Ureter (tissue), 1 donor: Measurements from ENCODE around the gene FAM78B. TPM values are rescaled to one million over a fixed set of nuclear protein-coding genes. Genes with fewer than 3 reads are reported as not detected.

ENCODE experiments used
- DNase-seq: peaks from one replicate; pipeline ENCODE4 v3.0.0-alpha.2; 2020; ENCODE audit warnings: low spot score
- total RNA-seq: library from RNA; stranded (reverse); gene quantifications from one replicate; pipeline ENCODE4 v1.2.4, GENCODE V29; 2023
- donor health status: DM: yes; HTN: yes; CAD: no.

FAM78B gene
- total RNA-seq, 1 donor from 2014 or later = 3.6 TPM

DNA sequence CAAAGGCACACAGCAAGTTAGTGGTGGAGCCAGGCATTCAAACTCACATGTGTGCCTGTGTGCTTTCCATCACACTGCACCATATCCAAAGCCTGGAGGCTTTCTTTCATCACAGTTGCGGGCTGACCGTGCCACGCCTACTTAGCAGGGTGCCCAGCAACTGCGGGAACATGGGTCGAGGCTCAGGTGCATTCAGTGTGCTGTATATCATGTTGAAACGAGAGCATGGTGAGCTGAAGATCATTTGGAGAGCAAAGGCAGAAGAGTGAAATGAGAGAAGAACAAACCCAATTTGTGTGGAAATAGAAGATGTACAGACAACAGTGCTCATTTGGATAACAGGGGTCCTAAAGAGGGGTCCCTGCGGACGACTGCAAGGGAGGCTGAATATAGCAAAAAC lies 46.5 kb downstream of the FAM78B start:
- DNase-seq = no peak

DNA sequence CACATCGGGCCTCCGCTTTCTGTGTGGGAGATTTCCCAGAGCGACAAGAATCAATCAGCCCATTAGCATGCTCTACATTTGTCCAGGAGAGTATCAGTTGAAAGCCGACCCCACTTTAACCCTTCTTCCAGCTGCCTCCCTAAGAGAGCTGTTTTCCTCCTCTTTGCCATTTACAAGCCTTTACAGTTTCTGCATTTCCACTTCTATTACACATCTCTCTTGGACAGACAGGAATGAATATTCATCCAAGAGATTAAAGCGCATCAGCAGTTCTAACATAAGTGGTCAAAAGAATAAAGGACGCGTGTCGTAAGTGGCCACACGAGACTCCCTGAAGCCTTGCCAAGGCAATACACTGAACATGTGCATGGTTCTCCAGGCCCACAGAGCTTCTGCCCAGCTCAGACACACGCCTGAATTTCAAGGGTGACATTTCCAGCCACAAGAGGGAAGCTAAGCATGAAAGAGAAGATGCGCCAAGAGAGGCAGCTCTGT lies 47.3 kb downstream of the FAM78B start:
- DNase-seq = no peak

DNA sequence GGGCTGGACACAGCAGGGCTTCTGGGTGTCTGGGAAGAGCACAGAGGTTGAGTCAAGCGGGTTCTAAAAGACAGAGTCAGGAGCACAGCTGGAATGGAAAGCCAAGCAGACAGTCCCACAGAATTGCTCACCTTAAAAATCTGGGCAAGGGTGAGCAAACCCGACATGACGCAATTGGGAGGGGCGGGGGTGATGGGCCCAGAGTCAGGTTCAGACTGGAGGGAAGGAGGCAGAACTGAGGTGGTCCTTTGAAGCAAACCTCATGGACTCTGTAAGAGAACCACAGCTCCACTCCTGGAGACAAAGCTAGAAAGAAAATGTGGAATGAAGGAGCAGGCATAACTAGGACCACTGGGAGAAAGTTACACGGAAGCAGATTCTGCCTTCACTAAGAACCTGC lies 49.0 kb downstream of the FAM78B start:
- DNase-seq = no peak

DNA sequence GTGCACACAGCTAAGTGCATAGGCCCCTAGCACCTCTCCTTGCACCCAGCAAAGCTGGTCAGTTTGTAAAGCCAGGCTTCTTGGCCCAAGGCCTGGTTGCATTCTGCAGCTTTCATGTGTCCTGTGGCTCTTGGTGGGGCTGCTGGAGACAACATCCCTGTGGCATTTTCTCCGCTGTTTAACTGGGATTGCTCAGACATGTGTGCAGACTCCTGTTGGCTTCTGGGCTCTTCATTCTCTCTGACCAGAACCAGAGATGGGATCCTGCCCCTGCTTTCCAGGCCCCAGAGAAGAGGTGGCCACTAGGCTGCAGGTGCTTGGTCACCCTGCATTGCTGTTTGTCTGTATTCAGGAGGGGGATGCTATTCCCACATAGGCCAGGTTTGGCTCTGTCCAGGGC lies 50.8 kb downstream of the FAM78B start:
- DNase-seq = no peak

DNA sequence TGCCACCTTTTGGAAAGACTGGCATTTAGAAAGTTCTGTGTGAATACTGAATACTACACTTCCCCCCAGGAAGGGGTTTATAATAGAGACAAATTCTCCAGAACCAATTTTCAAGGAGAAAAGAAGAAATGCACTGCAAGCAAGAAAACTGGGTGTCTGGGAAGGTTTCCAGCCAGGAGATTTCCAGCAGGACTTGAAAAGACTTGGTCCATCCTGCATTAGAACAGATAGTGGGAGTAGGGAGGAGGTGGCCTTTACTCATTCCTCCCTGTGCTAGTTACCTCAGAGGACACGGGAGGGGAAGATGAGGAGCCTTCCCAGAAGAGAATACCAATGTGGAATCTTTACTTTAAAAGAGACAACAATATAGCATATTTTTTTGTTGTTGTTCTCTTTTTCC lies 52.4 kb downstream of the FAM78B start:
- DNase-seq = no peak

DNA sequence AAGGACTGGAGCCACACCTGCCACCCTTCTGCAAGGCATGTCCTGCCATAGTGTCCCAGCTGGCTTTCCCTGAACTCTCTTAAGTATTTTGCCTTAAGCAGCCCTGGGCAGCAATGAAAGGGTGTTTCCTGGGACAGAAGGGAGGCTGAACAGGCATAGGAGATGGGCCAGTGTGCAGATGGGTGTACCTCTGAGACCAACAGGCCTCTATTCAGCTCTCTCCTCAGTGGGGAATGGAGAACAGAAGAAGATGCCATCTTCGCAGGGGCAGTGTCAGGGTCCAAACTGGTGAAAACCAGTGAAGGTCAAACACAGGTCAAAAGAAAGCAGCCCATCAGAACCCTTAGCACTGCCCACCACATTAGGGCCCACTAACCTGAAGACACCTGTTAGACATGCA lies 53.2 kb downstream of the FAM78B start:
- no peak for DNase-seq

DNA sequence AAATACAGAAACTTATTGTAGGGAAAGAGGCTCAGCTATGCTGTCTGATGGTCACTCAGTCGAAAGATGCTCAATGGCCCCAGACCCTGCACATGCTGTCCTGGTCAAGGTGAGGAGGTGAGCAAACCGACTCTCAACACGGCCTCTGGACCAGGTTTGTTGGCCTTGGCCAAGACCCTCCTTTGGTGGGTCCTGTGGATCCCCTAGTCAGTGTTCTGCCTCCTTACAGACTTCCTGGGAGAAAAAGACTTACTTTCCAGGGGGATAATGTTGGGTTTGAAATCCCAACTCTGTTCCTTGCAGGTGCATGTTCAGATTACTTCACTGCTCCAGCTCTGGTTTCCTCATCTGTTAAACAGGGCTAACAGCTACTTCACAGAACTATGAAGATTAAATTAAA lies 53.8 kb downstream of the FAM78B start:
- DNase-seq = no peak

DNA sequence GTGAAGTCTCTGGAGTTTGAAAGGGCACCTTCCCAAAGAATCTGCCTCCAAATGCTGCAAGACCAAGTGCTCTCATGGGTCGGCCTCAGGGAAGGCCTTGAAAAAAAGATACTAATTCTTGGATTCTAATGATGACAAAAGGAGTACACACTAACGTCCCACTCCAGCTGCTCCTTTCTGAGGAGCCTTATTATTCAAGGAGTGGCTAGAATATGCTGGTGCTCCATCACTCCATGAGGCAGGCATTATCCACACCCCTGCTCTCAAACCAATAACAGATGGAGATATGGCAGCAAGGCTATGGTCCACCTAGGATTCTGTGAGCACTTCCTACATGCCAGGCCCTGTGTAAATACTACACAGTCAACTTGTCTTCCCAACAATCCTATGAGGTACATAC lies 54.4 kb downstream of the FAM78B start:
- DNase-seq = no peak

DNA sequence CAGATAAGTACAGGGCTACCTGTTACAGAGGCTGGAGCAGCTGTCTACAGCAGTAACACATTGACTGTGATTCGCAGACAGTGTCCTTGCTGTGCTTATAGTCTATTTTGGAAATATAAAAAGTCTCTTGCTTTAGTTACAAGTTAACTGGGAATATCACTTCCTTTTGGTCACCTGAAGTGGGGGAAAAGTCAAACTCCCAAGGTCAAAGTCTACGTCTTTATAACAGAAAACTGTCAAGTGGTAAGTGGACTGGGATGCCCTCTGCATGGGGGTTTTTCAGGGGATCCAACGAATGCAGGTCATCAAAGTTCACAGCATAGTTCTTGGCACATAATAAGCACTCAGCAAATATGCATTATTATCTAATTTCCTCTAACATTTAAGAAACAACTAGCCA lies 55.4 kb downstream of the FAM78B start:
- DNase-seq = no peak

DNA sequence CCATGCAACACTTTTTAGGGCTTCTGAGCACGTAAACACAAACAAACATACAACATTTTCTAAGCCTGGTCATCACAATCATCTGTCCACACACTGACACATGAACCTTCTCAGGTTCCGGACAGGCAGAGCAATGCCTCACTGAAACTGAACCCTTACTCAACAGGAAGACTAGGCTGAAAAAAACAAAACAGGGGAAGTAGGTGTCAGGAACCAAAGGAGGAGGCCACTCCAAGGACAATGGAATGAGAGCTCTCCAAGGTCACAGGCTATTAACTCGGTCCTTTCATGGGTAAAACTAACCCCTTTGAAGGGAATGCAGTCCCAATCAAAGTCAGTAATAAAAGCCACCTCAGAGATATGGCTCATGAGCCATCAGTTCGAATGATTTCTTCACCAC lies 76.6 kb downstream of the FAM78B start:
- DNase-seq = no peak

DNA sequence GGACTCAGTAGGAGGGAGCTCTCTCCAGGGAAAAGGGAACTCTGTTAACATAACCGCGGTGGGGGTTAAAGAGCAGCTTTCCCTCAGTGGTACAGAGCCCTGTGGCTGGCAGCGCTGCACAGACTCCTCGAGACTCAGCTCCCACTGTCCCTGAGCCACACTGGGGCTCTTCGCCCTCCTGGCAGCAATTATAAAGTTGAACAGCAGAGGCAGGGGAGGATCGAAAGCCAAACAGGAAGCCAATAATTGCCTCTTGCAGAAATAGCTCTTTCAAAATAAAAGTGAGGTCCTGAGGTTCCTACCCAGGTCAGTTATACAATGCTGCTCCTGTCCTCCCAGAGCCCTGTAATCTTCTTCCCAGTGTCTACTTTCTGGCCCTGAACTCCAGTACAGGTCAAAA lies 77.0 kb downstream of the FAM78B start:
- DNase-seq = no peak

DNA sequence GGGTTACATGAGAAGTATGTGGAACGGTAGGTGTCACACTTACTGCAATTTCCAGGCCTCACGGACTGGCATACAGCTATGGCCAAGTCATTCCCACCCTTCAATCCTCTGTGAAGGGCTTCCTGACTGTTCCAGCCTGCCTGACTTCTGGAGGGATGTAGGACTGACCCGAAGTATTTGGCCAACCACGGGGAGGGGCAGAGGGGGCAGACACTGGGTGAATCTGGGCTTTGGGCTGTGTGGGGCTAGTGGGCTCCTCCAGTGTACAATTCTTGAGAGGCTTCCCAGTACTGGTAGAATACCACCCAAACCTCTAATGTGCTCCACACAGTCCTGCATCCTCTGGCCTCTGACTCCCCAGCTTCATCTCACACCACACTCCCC lies 78.2 kb downstream of the FAM78B start:
- no peak for DNase-seq

DNA sequence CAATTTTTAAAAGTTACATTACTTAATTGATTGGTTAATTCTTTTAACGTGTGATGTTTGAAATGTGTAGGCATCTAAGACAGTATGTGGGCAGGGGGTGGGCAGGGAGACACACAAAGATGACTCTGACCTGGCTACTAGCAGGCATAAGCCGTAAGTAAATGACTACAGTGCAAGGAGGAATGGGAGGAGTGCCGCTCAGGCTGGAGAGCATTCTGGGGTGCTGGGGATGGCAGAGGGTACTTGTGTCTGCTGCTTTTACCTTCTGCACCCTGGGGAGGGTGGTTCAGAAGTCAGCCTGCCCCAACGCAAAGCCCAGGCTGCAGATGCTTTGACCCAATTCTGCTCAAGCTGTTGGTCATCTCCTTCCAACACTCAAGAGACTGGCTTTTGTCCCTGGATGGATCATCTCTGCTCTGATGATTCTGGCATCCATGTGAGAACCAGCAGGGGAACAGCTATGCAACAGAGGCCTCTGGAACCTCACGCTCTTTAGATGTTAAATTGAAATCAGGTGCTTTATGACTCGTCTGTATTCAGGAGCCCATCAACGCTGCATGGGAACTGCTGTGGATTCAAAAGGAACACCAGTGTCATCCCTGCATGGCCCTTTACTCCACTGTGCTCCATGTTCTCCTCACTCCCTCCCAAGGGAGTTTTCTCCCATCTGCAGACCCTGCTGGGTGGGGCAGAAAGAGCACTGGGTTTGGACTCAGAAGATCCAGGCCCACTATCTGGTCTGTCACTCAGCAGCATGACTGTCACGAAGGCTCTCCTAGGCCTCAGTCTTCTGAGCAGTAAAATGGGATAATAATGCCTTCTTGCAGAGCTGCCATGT lies 78.8 kb downstream of the FAM78B start:
- no peak for DNase-seq

DNA sequence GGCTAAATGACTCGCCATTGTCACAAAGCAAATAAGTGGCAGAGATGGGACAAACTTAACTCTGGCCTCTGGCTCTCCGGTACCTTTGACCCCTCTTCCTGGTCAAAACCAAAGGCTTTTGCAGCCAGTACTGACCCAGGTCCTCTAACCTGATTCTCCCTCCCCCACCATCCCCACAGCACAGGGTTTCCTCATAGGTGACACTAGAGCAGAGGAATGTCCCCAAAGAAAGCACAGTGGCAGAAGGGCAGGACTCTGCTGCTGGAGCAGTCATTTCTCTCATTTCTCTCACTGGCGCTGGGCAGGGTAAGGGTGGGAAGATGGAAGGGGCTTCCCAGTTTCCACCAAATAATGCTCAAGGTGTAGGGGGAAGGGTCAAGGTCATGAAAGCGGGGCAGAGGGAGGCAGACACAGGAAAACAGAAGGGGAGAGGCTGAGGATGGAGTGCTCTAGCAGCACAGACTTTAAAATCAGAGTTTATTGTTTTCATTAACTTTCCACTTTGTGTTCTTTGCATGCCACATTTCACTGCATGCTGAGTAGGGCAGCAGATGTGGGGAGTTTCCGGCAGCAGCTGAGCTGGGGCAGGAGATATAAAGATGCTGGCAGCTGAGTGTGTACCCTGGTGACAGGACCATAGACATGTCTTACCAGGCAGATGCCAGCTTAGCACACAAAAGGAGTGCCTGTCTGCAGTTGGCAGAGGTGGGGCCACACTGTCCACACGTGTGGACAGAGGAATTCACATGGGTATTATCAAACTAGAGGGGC lies 80.5 kb downstream of the FAM78B start:
- no peak for DNase-seq

DNA sequence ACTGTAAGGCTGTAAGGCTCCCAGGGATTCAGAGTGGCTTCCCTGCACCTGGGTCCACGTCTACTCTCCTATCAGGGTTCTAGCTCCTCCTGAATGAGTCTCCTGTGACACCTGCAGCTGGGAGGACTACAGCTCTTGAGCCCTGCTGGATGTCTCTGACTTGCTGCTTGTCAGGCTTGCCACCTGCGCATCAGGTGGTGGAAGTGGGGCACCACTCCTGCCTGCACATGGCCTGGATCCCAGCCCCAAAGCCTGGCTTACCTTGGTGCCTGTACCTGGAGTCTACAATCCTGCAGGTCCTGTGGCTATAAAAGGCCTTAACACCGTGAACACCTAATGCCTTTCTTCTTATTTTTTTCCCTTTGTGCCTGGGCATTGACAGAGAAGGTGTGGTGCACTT lies 82.2 kb downstream of the FAM78B start:
- DNase-seq = no peak

DNA sequence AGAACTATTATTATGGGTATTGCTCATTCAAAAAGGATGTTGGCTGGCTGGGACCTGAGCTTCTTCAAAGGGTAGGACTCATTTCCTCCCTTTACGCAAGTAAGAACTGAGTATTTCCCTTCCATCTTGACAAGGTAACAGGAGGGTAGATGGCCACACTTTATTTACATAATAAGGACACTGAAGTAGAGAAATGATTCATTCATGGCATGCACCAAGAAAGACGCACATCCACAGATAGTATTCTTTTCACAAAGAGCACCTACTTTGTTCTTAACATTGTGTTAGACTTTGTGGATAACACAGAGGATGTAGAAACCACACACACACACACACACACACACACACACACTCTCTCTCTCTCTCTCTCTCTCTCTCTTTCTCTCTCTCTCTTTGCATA lies 82.9 kb downstream of the FAM78B start:
- no peak for DNase-seq

DNA sequence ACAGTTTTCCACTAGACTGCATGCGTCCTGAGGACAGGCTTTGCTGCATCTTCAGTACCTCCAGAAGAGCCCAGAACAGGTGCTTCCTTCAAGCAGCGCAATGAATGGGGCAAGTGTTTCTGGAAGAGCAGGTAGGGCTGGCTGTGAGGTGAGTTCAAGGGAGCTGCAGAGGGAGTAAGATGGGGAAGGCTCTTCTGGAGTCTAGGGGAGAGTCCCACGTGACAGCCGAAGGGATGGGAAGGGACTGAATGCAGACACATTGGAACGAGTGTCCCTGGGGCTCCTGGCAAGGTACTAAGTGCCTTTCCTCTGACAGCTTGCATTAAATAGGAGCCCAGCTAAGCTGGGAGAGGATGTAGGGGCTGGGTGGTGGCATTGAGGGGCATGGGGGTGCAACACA lies 84.2 kb downstream of the FAM78B start:
- no peak for DNase-seq

DNA sequence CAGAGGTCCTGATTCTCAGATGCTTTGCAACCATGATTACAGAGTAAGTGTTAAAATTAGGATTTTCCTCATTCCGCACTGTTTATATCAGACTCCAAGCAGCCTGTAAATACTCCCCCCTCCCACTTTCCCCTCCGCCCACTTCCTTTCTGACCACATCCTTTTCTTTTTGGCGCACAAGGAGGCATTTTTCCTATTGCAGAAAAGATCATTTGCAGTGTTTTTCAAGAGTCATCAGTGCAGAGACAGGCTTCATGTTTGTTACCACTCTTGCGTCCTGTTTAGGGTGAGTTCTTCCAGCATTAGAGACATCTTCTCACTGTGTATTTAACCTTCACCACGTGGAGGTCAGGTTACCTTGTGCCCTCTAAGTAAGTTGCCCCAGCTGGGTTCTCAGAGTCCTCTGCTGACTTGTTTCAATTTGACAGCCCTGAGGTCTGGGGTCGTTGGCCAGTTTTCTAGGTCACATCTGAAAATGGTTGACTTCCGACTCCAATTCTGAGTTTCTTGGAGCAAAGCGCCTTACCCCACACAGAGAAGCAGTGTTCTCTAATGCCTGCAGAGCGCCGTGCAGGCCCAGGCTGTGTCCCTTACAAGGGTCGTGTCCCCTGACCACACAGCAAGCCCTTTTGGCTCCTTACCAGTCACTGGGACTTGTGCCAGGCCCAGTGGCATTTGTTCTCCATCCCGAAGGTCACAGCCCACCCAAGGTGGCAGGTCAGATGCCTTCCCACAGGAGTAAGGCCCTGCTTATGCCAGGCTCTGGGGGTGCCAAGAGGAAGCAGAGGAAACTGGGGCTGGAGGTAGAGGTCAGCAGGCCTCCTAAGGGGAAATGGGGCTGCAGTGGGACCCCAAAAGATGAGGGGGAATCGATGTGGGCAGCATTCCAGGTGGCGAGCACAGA lies 85.6 kb downstream of the FAM78B start:
- no peak for DNase-seq

DNA sequence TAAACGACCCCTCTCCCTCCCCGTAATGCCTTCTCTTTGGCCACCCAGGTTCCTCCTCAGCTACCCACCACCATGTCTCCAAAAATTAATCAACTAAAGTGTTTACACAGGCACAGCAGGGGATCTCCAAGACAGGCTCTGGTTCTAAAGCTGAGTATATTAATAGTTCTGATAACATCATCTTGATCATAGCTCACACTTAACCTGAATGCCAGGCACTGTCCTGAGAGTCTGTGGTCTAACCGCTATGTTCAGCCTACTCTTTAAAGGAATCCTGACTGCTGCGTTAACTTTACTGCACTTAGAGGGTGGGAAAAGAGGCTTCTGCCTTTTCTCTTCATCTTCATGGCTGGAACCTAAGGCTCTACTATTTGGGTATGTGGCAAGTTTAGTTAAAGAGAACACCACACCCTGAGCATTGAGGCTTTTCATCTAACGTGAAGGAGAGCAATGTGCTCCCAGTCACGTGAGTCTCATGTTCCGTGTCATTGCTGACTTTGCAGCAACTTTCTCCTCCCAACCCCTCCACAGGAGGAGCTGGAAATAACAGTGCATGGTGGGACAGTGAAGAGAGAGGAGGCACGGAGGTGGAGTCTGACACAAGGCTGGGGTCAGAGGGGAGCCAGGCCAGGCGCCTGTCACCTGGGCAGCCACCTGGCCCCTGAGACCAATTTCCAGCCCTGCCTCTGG lies 86.4 kb downstream of the FAM78B start:
- no peak for DNase-seq

DNA sequence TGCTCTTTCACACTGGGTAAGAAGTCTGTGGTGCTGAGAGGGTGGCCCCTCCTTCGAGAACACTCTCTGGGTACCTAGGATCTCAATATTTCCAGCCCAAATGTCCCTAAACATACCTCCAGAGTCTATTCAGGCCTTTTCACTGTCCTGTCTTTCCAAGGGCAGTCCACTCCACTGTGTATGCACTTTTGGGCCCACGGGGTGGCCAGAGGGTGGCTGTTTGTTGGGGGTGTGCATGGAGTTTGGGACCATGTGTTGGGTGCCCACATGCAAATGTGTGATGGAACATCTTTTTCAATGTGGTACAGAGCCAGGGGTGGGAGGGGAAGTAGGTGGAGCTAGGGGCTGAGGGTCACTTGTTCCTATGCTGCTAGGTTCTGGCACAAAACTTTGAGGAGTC lies 87.5 kb downstream of the FAM78B start:
- no peak for DNase-seq

DNA sequence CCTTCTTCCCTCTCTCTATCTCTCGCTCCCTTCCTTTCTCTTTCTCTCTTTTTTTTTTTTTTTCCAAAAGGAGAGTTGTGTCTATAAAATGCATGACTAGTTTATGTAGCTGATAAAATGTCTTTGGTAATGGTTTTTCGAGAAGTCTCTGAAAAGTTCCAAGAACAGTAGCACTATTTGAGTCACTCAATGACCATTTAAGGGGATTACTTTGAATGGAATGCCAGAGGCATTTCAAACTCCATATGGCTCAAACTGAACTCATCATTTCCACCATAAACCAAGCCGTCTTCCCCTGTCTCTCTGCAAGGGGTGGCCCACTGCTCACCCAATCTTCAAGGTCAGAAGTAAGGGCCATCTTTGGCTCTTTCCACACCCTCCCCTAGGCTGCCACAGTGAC lies 93.3 kb downstream of the FAM78B start:
- DNase-seq = no peak

DNA sequence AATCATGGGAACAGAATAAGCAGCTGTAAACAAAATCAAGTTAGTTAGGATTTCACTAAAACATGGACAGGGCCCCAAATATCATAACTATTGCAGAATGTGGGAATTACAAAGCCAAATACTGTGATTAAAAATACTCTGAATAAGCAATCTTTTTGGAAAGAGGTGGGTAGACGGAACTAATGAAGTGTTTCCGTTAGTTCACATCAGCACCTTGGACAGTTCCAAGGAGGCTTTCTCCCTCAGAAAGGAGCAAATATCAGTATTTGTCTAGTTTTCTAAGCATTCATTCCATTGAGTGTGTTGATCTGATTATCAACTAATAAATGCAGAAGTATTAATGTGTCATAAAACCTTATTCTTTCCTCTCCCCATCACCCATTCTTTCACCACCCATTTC lies 97.4 kb downstream of the FAM78B start:
- DNase-seq = no peak
